Heart right ventricle (tissue), 16 donors: ENCODE data around the gene TPCN1. TPM values are rescaled to one million over a fixed set of nuclear protein-coding genes. Genes with fewer than 3 reads are reported as not detected.

Experiments used
- ATAC-seq, 8 donors: fragments of 200-7000 bp; cut with Tn5 transposase; one replicate each; pipeline ENCODE4 v1.9.1; 2020; ENCODE audit warnings: mild to moderate bottlenecking in 8 of 8, moderate library complexity in 8 of 8, moderate number of reproducible peaks in 1 of 8
- DNase-seq, 2 donors: peaks; one replicate each; pipeline ENCODE4 v3.0.0-alpha.2; 2020
- H3K27ac ChIP-seq, 10 donors: fragments of 200-600 bp; sonication (generic) in 2 of 10; one replicate each; pipeline versions ENCODE4 v1.5.0 to v1.8.0; 2020 to 2022; ENCODE audit warnings: mild to moderate bottlenecking in 3 of 10
- H3K27me3 ChIP-seq, 7 donors: fragments of 200-600 bp; one replicate each; pipeline ENCODE4 v1.8.0; 2021 to 2022; ENCODE audit warnings: mild to moderate bottlenecking in 2 of 7
- H3K36me3 ChIP-seq, 9 donors: fragments of 200-600 bp; sonication (generic) in 1 of 9; one replicate each; pipeline versions ENCODE4 v1.5.0 to v1.8.0; 2020 to 2022; ENCODE audit warnings: mild to moderate bottlenecking in 2 of 9
- H3K4me1 ChIP-seq, 9 donors: fragments of 200-600 bp; sonication (generic) in 1 of 9; one replicate each; pipeline versions ENCODE4 v1.5.0 to v1.8.0; 2020 to 2022; ENCODE audit warnings: mild to moderate bottlenecking in 4 of 9
- H3K4me3 ChIP-seq, 10 donors: fragments of 200-600 bp; sonication (generic) in 2 of 10; one replicate each; pipeline versions ENCODE4 v1.5.0 to v1.8.0; 2020 to 2022; ENCODE audit warnings: mild to moderate bottlenecking in 7 of 10, moderate library complexity in 2 of 10
- H3K9me3 ChIP-seq, 11 donors: fragments of 200-600 bp in 10 of 11; sonication (generic) in 2 of 11; one replicate each; pipeline versions ENCODE4 v1.5.0 to v1.8.0; 2013 to 2022; ENCODE audit warnings: mild to moderate bottlenecking in 2 of 11, control low read depth in 1 of 11, moderate library complexity in 1 of 11
- CTCF ChIP-seq, 9 donors: fragments of 200-600 bp; sonication (generic) in 2 of 9; IDR thresholded peaks; one replicate each; pipeline versions ENCODE4 v1.5.0 to v1.8.0; 2021 to 2022; ENCODE audit warnings: antibody characterized with exemption in 9 of 9, mild to moderate bottlenecking in 5 of 9, moderate library complexity in 1 of 9
- WGBS, 2 donors: extraction: QIAGEN DNeasy Blood & Tissue Kit; methylation state at CpG; one replicate each; pipeline ENCODE4 v1.1.7; 2013; ENCODE audit warnings: inconsistent platforms in 1 of 2; 5-methylcytosine and 5-hydroxymethylcytosine counted together
- intact Hi-C, 10 donors: fragments of 100-400 bp; cut with DNase I; formaldehyde crosslinking; loops; one replicate each; pipeline versions ENCODE4 v1.11.1 to v1.14.2; 2022
- polyA plus RNA-seq, 2 donors: library from polyadenylated mRNA; stranded (reverse); fragments of 200-250 nt; gene quantifications; one replicate each; pipeline ENCODE4 v1.2.3, GENCODE V29; 2013
- total RNA-seq, 10 donors: library from RNA; stranded (reverse); fragmentation: NEBNext Ultra II Directional in 3 of 10; extraction: Animal tissue kit (Norgen Biotek cat#: 25700) in 3 of 10; gene quantifications; one replicate each; pipeline versions ENCODE4 v1.2.1 to v1.2.4, GENCODE V29; 2021 to 2023
- donor health status: Arrhythmogenic right ventricular cardiomyopathy.
- donor health status: ischemic (EF 13 %, LVEDD 7.1; RV severe dilation, severe dysfunction).
- donor health status: healthy with polysubstance abuse.
- donor health status: DM: no; HTN: yes; CAD: no.
- donor health status: DM: no; HTN: no; CAD: no.
- donor health status: ischemic (EF 25% LVEDD 6.9; RV normal size, moderate dysfunction).
- donor health status: ischemic (EF 25% LVEDD 5.7; RV mildly dilated, moderate dysfunction).
- donor health status: healthy.
- donor health status: DM: yes; HTN: yes; CAD: no.
- donor health status: Ischemic cardiomyopathy.
- donor health status: ischemic (EF 35%, LVEDD 5.7; RV mildly dilated, moderate dysfunction).
- donor health status: nonischemic (EF 11% LVEDD 7.7; RV severe dilation, severe dysfunction).
- donor health status: DM: yes; HTN: yes; CAD: no.
- donor health status: PGD.
- donor health status: ischemic (EF 29% LVEDD 5.4; RV normal size, mild dysfunction).
- donor health status: nonischemic (EF 23%, LVEDD 6.1; RV moderate dilation, normal function).

TPCN1 gene
- total and polyA plus RNA-seq, 12 donors, result 16.4 to 163 (median 127) TPM

- intact Hi-C loops, result loop anchor here in 2 of 10 donors (2.0 to 5.0 kb wide), 2 partner anchors 37 kb away; partner anchors contain the start of gene TPCN1 (in 1 of the 2)
- peaks cover 3 to 37% (median 27%) of the 10 kb centered on the region in 9 donors for H3K4me1 ChIP-seq
- TF ChIP-seq CTCF (IDR thresholded peaks at IDR 0.05), result no peak
- peak; percentile 87 to 94 (median 91) for ATAC-seq
- no peaks in the 10 kb centered on the region for H3K9me3 ChIP-seq
- H3K27me3 ChIP-seq, result no peaks in the 10 kb centered on the region
- peak; percentile 79 to 84 for DNase-seq
- peaks cover 0 to 34% (median 9%) of the 10 kb centered on the region in 9 donors for H3K36me3 ChIP-seq
- peak within 1 kb of the TSS; percentile 89 to 99 (median 96) for H3K27ac ChIP-seq
- H3K4me3 ChIP-seq, result peak within 1 kb of the TSS; percentile 77 to 100 (median 92)
- 0% methylated on average over 87 to 89 of the region's 89 CpGs for WGBS, 2 donors
Measured at GRCh38 chr12:113185180-113186032, 35.9 kb upstream of the TPCN1 start, which contains the start of the genes DDX54 and RITA1. DDX54 (minus strand) TSS chr12:113185478; CDS start chr12:113185451, 27 bp downstream. RITA1 (plus strand) TSS chr12:113185721; CDS start chr12:113186747, 1,026 bp downstream.

- 8 to 9% methylated on average over 11 of the region's 11 CpGs for WGBS, 2 donors
- DNase-seq (no peak), ATAC-seq (no peak)
- no peak for TF ChIP-seq CTCF (IDR thresholded peaks at IDR 0.05)
- Histone ChIP-seq H3K27ac (peak overlapping the region in 9 of 10 donors; percentile 89 to 99 (median 96)), H3K9me3 (no peaks in the 10 kb centered on the region), H3K4me3 (peak overlapping the region; percentile 77 to 100 (median 92)), H3K27me3 (no peaks in the 10 kb centered on the region), H3K36me3 (peaks cover 0 to 37% (median 4%) of the 10 kb centered on the region in 9 donors), H3K4me1 (peaks cover 3 to 37% (median 27%) of the 10 kb centered on the region in 9 donors)
- intact Hi-C loops, result loop anchor here in 1 of 10 donors (5.0 kb wide), 1 partner anchor 36 kb away; the partner anchor contains the start of gene TPCN1
Measured at GRCh38 chr12:113186033-113186365, 35.3 kb upstream of the TPCN1 start.

GRCh38 chr12:113186666-113187325 lies 34.5 kb upstream of the TPCN1 start:
- Histone ChIP-seq H3K4me3 (peak overlapping the region in 6 of 10 donors; percentile 77 to 100 (median 90)), H3K4me1 (peaks cover 3 to 37% (median 27%) of the 10 kb centered on the region in 9 donors), H3K27me3 (no peaks in the 10 kb centered on the region), H3K9me3 (no peaks in the 10 kb centered on the region), H3K36me3 (peaks cover 0 to 45% (median 5%) of the 10 kb centered on the region in 9 donors), H3K27ac (no peak overlapping the region)
- TF ChIP-seq CTCF (IDR thresholded peaks at IDR 0.05), result no peak
- DNase-seq (no peak), ATAC-seq (no peak)
- 83 to 85% methylated on average over 16 of the region's 16 CpGs for WGBS, 2 donors
- intact Hi-C loops, result loop anchor here in 1 of 10 donors (5.0 kb wide), 1 partner anchor 36 kb away; the partner anchor contains the start of gene TPCN1

- DNase-seq, result no peak
- no peak for ATAC-seq
- H3K27me3 ChIP-seq, result no peaks in the 10 kb centered on the region
- no peak overlapping the region for H3K27ac ChIP-seq
- H3K4me1 ChIP-seq, result peaks cover 3 to 42% (median 37%) of the 10 kb centered on the region in 9 donors
- H3K36me3 ChIP-seq, result peaks cover 0 to 49% (median 9%) of the 10 kb centered on the region in 9 donors
- H3K9me3 ChIP-seq, result no peaks in the 10 kb centered on the region
- no peak for TF ChIP-seq CTCF (IDR thresholded peaks at IDR 0.05)
- no peak overlapping the region for H3K4me3 ChIP-seq
- 90 to 98% methylated on average over 2 of the region's 2 CpGs for WGBS, 2 donors
- intact Hi-C loops, result loop anchor here in 1 of 10 donors (5.0 kb wide), 1 partner anchor 33 kb away; the partner anchor contains the start of gene TPCN1
Measured at GRCh38 chr12:113189361-113189760, 31.9 kb upstream of the TPCN1 start.
